ENCODE data around the gene DDX10. TPM values are rescaled to one million over a fixed set of nuclear protein-coding genes. Genes with fewer than 3 reads are reported as not detected.

Gene DDX10
- total RNA-seq, 1 experiment from 2014 or later, result 28.0 TPM

- peak; percentile 44 for DNase-seq (ENCODE audit: low spot score)
Observed at GRCh38 chr11:108906329-108906728, 241.5 kb downstream of the DDX10 start.

- DNase-seq (ENCODE audit: low spot score), result peak; percentile 44
Observed at GRCh38 chr11:108906826-108907225, 242.0 kb downstream of the DDX10 start.

- no peak for DNase-seq (ENCODE audit: low spot score)
Observed at GRCh38 chr11:108909041-108909440, 244.2 kb downstream of the DDX10 start.

DNA sequence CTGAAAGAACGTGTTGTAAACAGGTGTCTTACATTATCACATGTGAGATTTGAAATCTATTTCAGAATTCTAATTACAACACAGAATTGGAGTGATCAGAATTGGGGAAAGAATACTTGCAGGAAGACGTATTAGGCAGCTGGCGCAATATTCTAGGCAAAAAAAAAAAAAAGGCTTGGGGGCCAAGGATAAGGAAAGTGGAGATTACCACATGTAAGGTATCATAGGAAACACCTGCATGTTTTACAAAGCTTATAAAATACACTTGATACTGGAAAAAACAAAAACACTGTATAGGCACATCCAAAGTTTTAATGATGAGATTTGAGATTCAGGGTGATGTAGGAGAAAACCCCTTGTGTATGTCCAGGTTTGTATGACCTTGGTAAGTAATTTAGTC is 245.1 kb downstream of the DDX10 start:
- DNase-seq (ENCODE audit: low spot score), result no peak

DNA sequence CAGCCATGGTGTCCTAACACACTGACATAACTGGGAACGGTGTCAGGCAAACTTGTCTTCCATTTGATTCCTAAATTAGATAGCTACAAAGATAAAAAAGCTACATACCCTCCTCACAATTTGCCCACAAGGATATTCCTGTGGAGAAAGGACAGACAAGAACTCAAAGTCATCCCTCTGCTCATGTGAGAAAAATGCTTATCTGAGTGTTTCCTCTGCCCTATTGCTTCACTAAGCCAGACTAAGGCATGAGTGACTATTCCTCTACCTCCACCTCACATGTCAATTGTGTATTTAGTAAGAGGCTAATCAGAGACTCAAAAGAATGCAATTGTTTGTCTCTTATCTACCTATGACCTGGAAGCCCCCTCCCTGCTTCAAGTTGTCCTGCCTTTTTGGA is 247.7 kb downstream of the DDX10 start:
- no peak for DNase-seq (ENCODE audit: low spot score)

DNA sequence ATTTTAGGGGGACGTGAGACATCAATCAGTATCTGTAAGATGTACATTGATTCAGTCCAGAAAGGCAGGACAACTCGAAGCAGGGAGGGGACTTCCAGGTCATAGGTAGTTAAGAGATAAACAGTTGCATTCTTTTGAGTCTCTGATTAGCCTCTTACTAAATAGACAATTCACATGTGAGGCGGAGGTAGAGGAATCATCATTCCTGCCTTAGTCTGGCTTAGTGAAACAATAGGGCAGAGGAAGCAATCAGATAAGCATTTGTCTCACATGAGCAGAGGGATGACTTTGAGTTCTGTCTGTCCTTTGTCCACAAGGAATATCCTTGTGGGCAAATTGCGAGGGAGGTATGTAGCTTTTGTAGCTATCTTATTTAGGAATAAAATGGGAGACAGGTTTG is 248.3 kb downstream of the DDX10 start:
- no peak for DNase-seq (ENCODE audit: low spot score)

DNA sequence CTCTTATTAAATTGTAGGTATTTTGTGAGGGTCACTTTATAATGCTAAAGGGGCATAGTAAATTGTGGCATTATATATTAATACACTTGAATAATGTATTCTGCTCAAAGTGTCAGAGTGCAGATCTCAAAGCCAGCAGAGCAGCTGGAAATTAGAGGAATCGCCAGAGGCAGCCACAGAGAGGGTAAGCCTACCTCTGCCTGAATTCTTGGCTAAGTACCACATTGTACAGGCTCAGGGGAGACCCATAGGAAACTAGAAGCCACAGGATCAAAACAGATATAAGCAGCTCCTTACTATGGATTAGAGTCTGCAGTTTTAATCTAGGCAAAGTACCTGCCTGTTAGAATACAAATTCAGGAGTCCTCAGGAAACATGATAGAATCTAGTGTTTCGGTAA is 249.3 kb downstream of the DDX10 start:
- DNase-seq (ENCODE audit: low spot score), result no peak

DNA sequence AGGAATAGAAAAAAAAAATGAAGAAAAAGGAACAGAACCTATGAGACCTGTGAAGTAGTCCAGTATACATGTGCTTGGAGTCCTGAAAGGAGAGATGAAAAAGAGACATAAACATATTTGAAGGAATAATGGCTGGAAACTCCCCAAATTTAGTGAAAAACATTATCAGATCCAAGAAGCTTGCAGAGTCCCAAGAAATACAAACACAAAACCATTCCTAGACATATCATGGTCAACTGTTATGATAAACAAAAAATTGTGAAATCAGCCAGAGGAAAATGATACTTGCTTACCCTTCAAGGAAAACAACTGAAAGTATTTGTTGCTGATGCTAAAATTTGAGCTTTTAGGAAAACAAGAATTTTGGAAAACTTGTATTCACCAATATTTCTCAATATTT is 250.1 kb downstream of the DDX10 start:
- DNase-seq (ENCODE audit: low spot score), result no peak

- no peak for DNase-seq (ENCODE audit: low spot score)
Observed at GRCh38 chr11:108915666-108916065, 250.8 kb downstream of the DDX10 start.

DNA sequence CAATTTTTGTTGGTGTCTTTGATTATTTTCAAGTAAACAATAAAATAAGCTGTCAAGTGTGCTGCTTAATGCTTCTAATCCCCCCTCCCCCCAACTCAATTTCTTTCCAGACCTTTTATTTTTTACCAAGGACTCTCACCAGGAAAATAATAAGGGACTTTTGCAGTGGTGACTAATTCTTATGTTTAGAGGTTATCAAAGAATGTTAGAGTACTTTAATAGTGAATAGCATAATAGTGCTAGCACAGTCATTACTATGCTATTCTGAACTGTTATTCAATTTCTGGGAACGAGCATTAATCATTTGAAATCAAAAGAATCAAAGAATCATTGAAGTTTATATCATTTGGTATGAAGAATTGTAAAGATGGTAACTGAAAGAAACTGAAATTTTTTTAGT is 251.4 kb downstream of the DDX10 start:
- no peak for DNase-seq (ENCODE audit: low spot score)

DNA sequence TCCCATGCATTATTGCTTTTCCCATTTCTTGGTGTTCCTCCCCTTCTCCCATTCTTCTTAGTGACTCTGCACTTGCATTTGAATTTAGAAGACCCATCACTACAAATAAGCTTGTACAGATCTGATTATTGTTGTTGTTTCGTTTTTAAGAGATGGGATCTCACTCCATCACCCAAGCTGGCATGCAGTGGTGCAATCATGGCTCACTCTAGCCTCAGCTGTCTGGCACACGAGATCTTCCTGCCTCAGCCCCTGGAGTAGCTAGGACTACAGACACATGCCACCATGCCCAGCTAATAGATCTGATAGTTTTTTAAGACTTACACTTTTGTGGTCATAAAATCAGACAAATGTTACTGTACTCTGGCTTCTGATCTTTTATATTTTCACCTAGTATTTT is 252.1 kb downstream of the DDX10 start:
- no peak for DNase-seq (ENCODE audit: low spot score)

GRCh38 chr11:108921211-108921610 is 256.3 kb downstream of the DDX10 start:
- no peak for DNase-seq (ENCODE audit: low spot score)

DNA sequence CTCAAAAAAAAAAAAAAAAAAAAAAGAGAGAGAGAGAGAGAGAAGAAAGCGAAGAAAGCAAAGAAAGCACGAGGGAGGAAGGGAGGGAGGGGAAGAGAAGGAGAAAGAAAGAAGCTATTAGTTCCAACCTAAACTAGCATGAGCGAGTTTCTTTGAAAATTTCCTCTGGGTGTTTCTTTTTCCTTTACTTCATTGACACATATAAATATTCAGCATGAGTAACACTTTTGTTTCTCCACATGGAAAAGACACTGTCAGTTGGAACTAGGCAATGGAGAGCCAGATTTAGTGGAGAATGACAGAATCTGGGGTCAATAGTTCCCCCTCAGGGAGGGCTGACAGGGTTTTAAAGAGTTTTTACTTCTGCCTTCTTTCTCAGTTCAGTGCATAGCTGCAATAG is 257.4 kb downstream of the DDX10 start:
- DNase-seq (ENCODE audit: low spot score), result no peak

DNA sequence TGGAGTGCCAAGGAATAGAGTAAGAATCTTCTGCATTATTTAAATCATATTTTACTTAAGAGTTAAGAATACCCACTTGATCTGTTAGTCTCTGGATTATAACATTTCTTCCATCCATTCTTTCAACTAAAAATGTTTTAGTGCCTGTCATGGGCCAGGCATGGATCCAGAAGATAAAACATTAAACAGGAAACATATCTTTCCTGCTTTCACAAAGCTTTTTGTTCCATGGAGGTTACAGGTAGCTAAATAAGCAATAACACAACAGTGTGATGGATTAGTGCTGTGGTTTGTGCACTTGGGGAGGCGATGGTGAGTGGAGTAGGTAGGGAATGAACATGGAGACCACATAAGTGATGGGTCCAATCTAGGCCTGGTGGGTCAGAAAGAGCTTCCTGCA is 258.5 kb downstream of the DDX10 start:
- DNase-seq (ENCODE audit: low spot score), result no peak

DNA sequence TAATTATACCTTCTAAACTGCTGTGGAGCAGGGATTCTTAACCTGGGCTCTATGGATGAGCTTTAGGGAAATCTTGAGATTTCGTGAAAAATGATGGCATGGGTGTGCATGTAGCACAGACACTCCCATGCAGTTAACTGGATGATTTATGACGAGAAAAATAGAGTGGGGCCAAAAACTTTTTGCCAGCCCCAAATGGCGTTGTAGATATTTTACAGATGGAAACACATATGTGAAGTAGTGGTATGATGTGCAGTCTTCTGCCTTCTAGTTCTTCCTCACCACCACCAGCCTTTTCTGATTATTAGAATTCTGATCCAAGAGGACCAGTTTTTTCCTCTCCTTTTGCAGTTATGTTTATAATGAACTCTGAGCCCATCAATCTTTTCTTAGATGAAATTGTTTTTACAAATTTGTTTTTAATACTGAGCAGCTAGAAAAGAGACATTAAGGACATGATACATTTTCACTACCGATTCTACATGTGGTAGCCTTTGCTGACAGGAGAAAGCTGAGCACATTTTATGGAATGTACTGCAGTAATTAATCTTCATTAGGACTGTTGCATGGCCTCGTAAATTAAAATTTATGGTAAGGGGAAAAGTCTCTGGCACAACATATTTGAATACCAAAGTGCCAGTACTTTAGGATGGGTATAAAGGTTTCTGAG is 261.4 kb downstream of the DDX10 start:
- DNase-seq (ENCODE audit: low spot score), result no peak

DNA sequence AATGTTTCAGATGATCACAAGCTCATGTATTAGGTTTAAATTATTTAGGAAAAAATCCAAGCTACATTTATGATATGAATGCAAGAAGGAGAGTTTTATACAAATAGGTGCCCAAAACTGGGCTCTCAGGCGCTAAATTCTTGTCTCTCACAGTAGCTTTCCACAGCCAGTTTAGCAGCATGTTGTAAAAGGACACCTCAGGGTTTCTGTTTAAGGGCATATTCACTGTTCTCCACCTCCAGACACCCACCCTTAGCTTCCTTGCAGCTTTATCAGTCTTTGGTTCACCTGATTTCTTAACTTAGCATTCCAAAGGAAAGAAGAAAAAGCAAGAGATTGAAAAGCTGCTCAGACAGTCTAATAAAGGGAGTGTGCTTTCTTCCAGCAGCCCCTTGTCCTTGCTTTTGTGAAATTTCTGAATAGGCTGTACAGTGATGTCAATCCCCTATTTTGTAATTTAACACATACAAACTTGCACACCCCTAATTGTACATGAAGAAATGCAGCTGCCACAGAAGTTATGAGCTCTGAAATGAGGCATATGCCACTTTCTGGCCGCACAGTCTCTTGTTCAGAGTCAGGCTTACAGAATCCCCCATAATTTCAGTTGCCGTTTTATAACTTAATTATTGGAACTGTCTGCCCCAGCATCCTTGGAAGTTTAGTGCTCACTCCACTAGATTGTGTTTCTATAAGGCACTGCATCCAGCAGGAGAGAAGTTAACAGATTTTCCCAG is 262.1 kb downstream of the DDX10 start:
- no peak for DNase-seq (ENCODE audit: low spot score)

- no peak for DNase-seq (ENCODE audit: low spot score)
Observed at GRCh38 chr11:108927791-108928545, 263.1 kb downstream of the DDX10 start.

GRCh38 chr11:108929241-108929640 is 264.4 kb downstream of the DDX10 start:
- peak; percentile 70 for DNase-seq (ENCODE audit: low spot score)

- DNase-seq (ENCODE audit: low spot score), result no peak
Observed at GRCh38 chr11:108931168-108931567, 266.3 kb downstream of the DDX10 start.

GRCh38 chr11:108933630-108934029 is 268.8 kb downstream of the DDX10 start:
- DNase-seq (ENCODE audit: low spot score), result no peak

- DNase-seq (ENCODE audit: low spot score), result no peak
Observed at GRCh38 chr11:108934289-108934688, 269.4 kb downstream of the DDX10 start.

- DNase-seq (ENCODE audit: low spot score), result no peak
Observed at GRCh38 chr11:108934696-108935095, 269.8 kb downstream of the DDX10 start.

DNA sequence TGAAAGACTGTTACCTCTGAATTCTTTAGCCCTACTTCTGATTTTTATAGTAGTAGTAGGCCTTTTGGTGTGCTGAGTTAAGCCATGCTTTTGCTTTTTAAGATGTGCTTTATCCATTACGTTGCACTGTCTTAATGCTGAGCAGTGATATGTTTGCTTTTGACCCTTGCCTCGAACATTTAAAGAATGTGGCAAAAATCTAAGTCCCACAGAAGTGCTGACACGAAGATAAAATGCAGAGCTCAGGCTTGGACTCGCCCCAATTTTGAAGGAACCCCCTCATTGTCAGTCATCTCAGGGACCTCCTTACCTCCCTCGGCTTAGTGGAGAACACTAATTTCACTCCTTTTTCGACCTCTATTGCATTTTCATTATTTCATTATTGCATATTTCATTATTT is 272.9 kb downstream of the DDX10 start:
- no peak for DNase-seq (ENCODE audit: low spot score)
